ENCODE results near the gene EXOC2.

EXOC2 gene

GRCh38 chr6:518218-518617, 174.7 kb downstream of the EXOC2 start:
- DNase-seq = no peak

GRCh38 chr6:516213-516612, 176.7 kb downstream of the EXOC2 start:
- no peak for DNase-seq

- DNase-seq = no peak
These were observed 177.7 kb downstream of the EXOC2 start for GRCh38 chr6:515267-515666.

- DNase-seq = no peak
These were observed 178.5 kb downstream of the EXOC2 start for GRCh38 chr6:514396-514978.

- no peak for DNase-seq
These were observed 179.0 kb downstream of the EXOC2 start for GRCh38 chr6:513961-514360.

GRCh38 chr6:513058-513457, 179.9 kb downstream of the EXOC2 start:
- DNase-seq = no peak

- DNase-seq = no peak
These were observed 181.3 kb downstream of the EXOC2 start for GRCh38 chr6:511488-512137.

GRCh38 chr6:509676-510075, 183.3 kb downstream of the EXOC2 start:
- no peak for DNase-seq

GRCh38 chr6:508614-509013, 184.3 kb downstream of the EXOC2 start:
- DNase-seq = no peak

GRCh38 chr6:508006-508405, 184.9 kb downstream of the EXOC2 start:
- no peak for DNase-seq

GRCh38 chr6:506920-507622, 185.9 kb downstream of the EXOC2 start:
- DNase-seq = no peak

GRCh38 chr6:506508-506907, 186.4 kb downstream of the EXOC2 start:
- DNase-seq = no peak

- no peak for DNase-seq
These were observed 187.6 kb downstream of the EXOC2 start for GRCh38 chr6:505374-505773.

- no peak for DNase-seq
These were observed 188.4 kb downstream of the EXOC2 start for GRCh38 chr6:504446-504980.

- DNase-seq = no peak
These were observed 189.2 kb downstream of the EXOC2 start for GRCh38 chr6:503610-504362.

GRCh38 chr6:502761-503160, 190.2 kb downstream of the EXOC2 start:
- no peak for DNase-seq

GRCh38 chr6:501891-502601, 190.9 kb downstream of the EXOC2 start:
- no peak for DNase-seq

- DNase-seq = no peak
These were observed 193.3 kb downstream of the EXOC2 start for GRCh38 chr6:499617-500016.

- DNase-seq = no peak
These were observed 194.1 kb downstream of the EXOC2 start for GRCh38 chr6:498795-499231.

GRCh38 chr6:497258-497657, 195.7 kb downstream of the EXOC2 start:
- DNase-seq = no peak

GRCh38 chr6:496649-497048, 196.3 kb downstream of the EXOC2 start:
- no peak for DNase-seq

- no peak for DNase-seq
These were observed 198.5 kb downstream of the EXOC2 start for GRCh38 chr6:494394-494793.

GRCh38 chr6:493840-494239, 199.1 kb downstream of the EXOC2 start:
- DNase-seq = no peak

All from NCI-H510A treated with DMSO at 0.1 percent for 48 hours (cell line).